Fibroblast of lung (primary cell): Measurements from ENCODE around the gene SBF2.

Experiments used
- EZH2 ChIP-seq: IDR thresholded peaks from 2 replicates; pipeline ENCODE4 v1.5.1; 2012; ENCODE audit warnings: low read length, control low read depth, mild to moderate bottlenecking; ENCODE audit errors: missing control alignments
- TF ChIP-seq, protein P1 (sequence below), 2 donors: IDR thresholded peaks in 1 of 2; conservative IDR thresholded peaks in 1 of 2; 1 replicate in 1 of 2; 2 replicates in 1 of 2; pipeline ENCODE4 v1.5.1; 2011 to 2012; ENCODE audit warnings: low read length in 2 of 2, control low read depth in 1 of 2, inconsistent platforms in 1 of 2, low read depth in 1 of 2, mild to moderate bottlenecking in 1 of 2

DNA sequence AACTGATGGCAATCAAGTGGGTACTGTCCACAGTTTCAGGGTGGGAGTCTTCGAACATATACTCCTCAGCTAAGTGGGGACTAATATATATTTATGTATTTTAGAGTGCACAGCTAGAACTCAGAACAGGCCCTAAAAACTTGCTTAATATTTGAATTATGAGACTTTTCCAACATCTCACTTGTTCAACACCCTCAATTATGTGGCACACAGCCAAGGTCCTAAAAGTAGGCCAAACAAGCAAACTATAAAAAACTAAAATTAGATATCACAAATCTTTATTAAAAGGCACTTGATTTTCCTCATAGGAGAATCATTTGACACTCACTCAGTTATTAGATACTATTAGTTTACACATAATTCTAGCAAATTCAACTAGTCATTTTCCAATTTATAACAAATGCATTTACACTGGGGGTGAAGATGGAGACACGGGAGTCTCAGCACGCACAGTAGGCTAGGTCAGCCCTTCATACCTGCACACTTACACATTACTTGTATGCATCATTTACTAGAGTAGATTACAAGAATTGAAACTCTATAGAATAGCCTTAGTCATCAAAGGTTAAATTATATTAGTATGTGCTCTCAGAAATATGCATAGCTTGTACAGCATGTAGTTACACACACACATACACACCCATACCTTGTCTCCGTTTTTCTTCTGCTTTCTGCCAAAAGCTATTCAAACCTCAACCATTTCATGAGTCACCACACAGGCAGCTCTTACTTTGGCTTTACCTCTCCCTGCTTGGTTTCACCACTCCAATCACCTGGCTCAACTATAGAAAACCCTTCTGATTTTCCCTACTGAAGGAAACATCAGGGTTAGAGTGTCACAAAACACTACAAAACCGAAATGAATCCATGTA is 171.5 kb downstream of the SBF2 start:
- TF ChIP-seq, protein P1, sequence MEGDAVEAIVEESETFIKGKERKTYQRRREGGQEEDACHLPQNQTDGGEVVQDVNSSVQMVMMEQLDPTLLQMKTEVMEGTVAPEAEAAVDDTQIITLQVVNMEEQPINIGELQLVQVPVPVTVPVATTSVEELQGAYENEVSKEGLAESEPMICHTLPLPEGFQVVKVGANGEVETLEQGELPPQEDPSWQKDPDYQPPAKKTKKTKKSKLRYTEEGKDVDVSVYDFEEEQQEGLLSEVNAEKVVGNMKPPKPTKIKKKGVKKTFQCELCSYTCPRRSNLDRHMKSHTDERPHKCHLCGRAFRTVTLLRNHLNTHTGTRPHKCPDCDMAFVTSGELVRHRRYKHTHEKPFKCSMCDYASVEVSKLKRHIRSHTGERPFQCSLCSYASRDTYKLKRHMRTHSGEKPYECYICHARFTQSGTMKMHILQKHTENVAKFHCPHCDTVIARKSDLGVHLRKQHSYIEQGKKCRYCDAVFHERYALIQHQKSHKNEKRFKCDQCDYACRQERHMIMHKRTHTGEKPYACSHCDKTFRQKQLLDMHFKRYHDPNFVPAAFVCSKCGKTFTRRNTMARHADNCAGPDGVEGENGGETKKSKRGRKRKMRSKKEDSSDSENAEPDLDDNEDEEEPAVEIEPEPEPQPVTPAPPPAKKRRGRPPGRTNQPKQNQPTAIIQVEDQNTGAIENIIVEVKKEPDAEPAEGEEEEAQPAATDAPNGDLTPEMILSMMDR (conservative IDR thresholded peaks at IDR 0.05 in 1 of 2, IDR thresholded peaks at IDR 0.05 in 1 of 2; ENCODE audit: low read depth in 1 of 2, low read length in 2 of 2), result no peak
- no peak for TF ChIP-seq EZH2
